ENCODE data around the gene DTHD1.

GRCh38 chr4:36312511-36312910 is 31.1 kb downstream of the DTHD1 start:
- TF ChIP-seq MYC (IDR thresholded peaks at IDR 0.05; ENCODE audit: insufficient read depth, insufficient read length, insufficient replicate concordance, low read length, severe bottlenecking) (no peak), NFYB (IDR thresholded peaks at IDR 0.05; ENCODE audit: insufficient read depth, low read depth, low read length) (no peak), FOS (IDR thresholded peaks at IDR 0.05; ENCODE audit: borderline replicate concordance, extremely low read depth, insufficient read length) (no peak), CBX3 (IDR thresholded peaks at IDR 0.05; ENCODE audit: borderline replicate concordance, low read depth) (no peak)
